Astrocyte of the cerebellum (primary cell): ENCODE results near the gene TPO.

Source experiments
- DNase-seq: peaks from one replicate; pipeline ENCODE4 v3.0.0-alpha.2; 2011; ENCODE audit warnings: low read depth
- H3K4me3 ChIP-seq: 2 replicates; pipeline ENCODE4 v1.5.1; 2011; ENCODE audit warnings: mild to moderate bottlenecking, low read depth, low read length, moderate library complexity
- CTCF ChIP-seq: IDR thresholded peaks from 2 replicates; pipeline ENCODE4 v1.5.1; 2012; ENCODE audit warnings: low read length, low read depth, moderate library complexity, mild to moderate bottlenecking; ENCODE audit errors: missing control alignments
- in situ Hi-C: cut with HindIII; loops from 2 replicates; pipeline ENCODE4 v1.10.0; 2017; ENCODE audit warnings: low sequenced_read_pairs

Gene TPO

GRCh38 chr2:1517786-1518185 lies 104.5 kb downstream of the TPO start:
- TF ChIP-seq CTCF, result no peak
- in situ Hi-C loops, result no loop called here
- no peak for DNase-seq
- no peak overlapping the region for H3K4me3 ChIP-seq

DNA sequence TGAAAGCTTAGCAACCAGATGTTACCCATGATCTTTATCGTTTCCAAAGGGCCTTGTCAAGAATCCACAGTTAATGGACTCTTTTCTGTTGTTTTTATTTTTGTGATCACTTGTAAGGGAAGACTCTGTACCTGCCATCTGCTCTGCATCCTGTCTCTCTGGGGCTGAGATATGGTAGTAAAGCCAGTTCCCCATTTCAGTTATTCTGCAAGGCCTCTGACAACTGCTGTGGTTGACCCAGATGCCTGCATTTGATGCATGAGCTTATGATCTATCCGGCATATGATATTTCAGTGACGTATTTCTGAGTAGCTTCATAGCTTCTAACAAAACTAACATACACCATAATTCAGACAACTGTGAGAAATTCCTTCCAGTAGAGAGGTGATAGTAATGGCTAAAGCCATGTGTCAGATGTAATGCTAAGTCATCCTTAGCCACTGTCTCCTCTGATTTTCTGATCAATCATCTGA lies 105.1 kb downstream of the TPO start:
- TF ChIP-seq CTCF, result no peak
- in situ Hi-C loops, result no loop called here
- no peak overlapping the region for H3K4me3 ChIP-seq
- DNase-seq, result no peak

GRCh38 chr2:1518867-1519530 lies 105.7 kb downstream of the TPO start:
- no peak for TF ChIP-seq CTCF
- DNase-seq, result no peak
- in situ Hi-C loops, result no loop called here
- H3K4me3 ChIP-seq, result no peak overlapping the region

DNA sequence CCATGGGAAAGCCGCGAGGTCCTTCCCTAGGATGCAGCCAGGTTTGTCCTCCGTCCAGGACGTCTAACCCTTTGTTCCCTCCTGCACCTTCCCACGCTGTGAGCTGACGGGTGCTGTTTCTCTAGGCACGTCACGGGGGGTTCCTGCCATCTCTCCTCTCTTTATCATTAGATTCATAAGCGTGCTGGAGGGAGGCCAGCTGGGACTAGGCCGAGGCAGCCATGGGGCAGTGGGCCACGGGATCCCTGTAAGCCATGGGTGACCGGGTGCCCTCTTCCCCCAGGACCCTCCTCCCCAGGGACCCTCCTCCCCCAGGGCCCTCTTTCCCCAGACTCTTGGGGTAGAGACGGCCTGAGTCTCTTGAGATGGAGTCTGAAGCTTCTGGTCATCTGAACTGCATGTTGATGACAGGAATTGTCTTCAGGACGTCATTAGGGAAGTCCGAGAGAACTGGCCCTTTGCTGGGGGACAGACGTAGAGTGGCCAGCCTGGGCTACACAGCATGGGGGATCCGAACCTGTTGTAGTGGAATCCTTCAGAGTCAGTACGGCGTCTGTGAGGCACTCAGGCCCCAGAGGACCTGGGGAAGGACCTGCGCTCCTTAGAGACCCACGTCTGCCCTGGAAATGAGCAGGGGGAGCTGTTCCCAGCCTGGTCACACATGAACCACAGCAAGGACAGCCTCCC lies 108.1 kb downstream of the TPO start:
- DNase-seq, result no peak
- H3K4me3 ChIP-seq, result no peak overlapping the region
- TF ChIP-seq CTCF, result no peak
- in situ Hi-C loops, result no loop called here

DNA sequence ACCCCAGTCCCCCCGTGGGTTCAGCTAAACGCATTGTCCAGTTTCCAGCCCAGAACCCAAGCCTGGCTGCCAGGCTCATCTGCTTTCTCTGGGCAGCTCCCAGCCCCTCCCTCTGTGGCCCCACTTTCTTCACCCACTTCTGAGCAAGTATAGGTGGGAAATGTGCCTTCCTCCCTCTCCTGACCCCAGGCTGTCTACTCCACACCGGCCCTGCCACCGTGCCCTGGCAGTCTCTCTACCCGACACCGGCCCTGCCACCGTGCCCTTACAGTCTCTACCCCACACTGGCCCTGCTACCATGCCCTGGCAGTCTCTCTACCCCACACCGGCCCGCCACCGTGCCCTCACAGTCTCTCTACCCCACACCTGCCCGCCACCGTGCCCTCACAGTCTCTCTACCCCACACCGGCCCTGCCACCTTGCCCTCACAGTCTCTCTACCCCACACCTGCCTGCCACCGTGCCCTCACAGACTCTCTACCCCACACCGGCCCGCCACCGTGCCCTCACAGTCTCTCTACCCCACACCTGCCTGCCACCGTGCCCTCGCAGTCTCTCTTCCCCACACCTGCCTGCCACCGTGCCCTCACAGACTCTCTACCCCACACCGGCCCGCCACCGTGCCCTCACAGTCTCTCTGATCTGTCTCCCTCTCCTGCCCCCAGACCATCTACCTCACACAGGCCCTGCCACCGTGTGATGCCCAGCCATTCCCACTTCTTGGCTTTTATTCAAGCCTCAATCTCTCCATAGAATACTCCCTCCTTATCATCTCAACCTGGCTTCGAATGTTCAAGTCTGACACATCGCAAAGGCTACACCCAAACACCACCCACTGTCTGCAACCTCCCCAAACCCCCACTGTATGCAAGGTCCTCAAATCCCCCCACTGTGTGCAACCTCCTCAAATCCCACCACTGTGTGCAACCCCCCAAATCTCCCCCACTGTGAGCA lies 108.9 kb downstream of the TPO start:
- no peak for DNase-seq
- no peak for TF ChIP-seq CTCF
- in situ Hi-C loops, result no loop called here
- no peak overlapping the region for H3K4me3 ChIP-seq
